ENCODE measurements around the gene NR3C2.

The NR3C2 gene

GRCh38 chr4:148373093-148373492, 69.1 kb downstream of the NR3C2 start:
- Histone ChIP-seq H3K27ac (no peak overlapping the region), H3K36me3 (ENCODE audit: insufficient read depth, low read length) (no peaks in the 10 kb centered on the region), H3K9ac (ENCODE audit: insufficient read length) (no peak overlapping the region), H3K9me3 (ENCODE audit: low read depth, low read length) (no peaks in the 10 kb centered on the region), H3K4me3 (no peak overlapping the region)
- TF ChIP-seq EZH2 (IDR thresholded peaks at IDR 0.05) = no peak
- TF ChIP-seq FOXP2 (optimal IDR thresholded peaks at IDR 0.05; ENCODE audit: control extremely low read depth, extremely low read length, insufficient read depth) = no peak
- no peak for TF ChIP-seq POLR2AphosphoS5 (IDR thresholded peaks at IDR 0.05; ENCODE audit: borderline replicate concordance, low read depth, low read length)
- no peak for DNase-seq (ENCODE audit: low read depth, low spot score)

GRCh38 chr4:148369919-148370318, 72.3 kb downstream of the NR3C2 start:
- no peaks in the 10 kb centered on the region for H3K9me3 ChIP-seq (ENCODE audit: low read depth, low read length)
- no peak for DNase-seq (ENCODE audit: low read depth, low spot score)
- H3K4me3 ChIP-seq = no peak overlapping the region
- no peaks in the 10 kb centered on the region for H3K36me3 ChIP-seq (ENCODE audit: insufficient read depth, low read length)
- TF ChIP-seq EZH2 (IDR thresholded peaks at IDR 0.05) = no peak
- TF ChIP-seq POLR2AphosphoS5 (IDR thresholded peaks at IDR 0.05; ENCODE audit: borderline replicate concordance, low read depth, low read length) = no peak
- TF ChIP-seq FOXP2 (optimal IDR thresholded peaks at IDR 0.05; ENCODE audit: control extremely low read depth, extremely low read length, insufficient read depth) = no peak
- no peak overlapping the region for H3K9ac ChIP-seq (ENCODE audit: insufficient read length)
- H3K27ac ChIP-seq = no peak overlapping the region

DNA sequence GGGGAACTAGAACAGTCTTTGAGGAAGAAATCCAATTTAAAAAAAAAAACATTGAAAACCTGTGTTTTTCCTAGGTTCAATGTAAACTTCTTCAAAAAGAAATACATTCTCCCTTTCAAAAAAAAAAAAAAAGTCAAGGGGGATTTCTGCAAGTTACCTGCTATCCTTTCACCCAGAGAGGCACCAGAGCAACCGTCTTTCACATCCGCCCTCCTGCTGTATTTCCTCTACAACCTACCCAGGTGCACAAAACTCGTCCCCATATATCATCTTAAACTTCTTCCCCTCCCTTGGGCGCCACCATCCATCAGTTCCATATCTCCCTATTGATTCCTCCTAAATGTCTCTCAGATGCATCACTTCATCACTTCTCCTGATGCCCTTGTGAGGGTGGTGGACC, 74.5 kb downstream of the NR3C2 start:
- Histone ChIP-seq H3K36me3 (ENCODE audit: insufficient read depth, low read length) (no peaks in the 10 kb centered on the region), H3K9me3 (ENCODE audit: low read depth, low read length) (no peaks in the 10 kb centered on the region), H3K4me3 (no peak overlapping the region), H3K27ac (no peak overlapping the region), H3K9ac (ENCODE audit: insufficient read length) (no peak overlapping the region)
- TF ChIP-seq POLR2AphosphoS5 (IDR thresholded peaks at IDR 0.05; ENCODE audit: borderline replicate concordance, low read depth, low read length) = no peak
- TF ChIP-seq EZH2 (IDR thresholded peaks at IDR 0.05) = no peak
- TF ChIP-seq FOXP2 (optimal IDR thresholded peaks at IDR 0.05; ENCODE audit: control extremely low read depth, extremely low read length, insufficient read depth) = no peak
- DNase-seq (ENCODE audit: low read depth, low spot score) = no peak

GRCh38 chr4:148366251-148366650, 76.0 kb downstream of the NR3C2 start:
- no peaks in the 10 kb centered on the region for H3K36me3 ChIP-seq (ENCODE audit: insufficient read depth, low read length)
- H3K4me3 ChIP-seq = no peak overlapping the region
- TF ChIP-seq EZH2 (IDR thresholded peaks at IDR 0.05) (no peak), FOXP2 (optimal IDR thresholded peaks at IDR 0.05; ENCODE audit: control extremely low read depth, extremely low read length, insufficient read depth) (no peak), POLR2AphosphoS5 (IDR thresholded peaks at IDR 0.05; ENCODE audit: borderline replicate concordance, low read depth, low read length) (no peak)
- no peak for DNase-seq (ENCODE audit: low read depth, low spot score)
- H3K9me3 ChIP-seq (ENCODE audit: low read depth, low read length) = no peaks in the 10 kb centered on the region
- no peak overlapping the region for H3K27ac ChIP-seq
- no peak overlapping the region for H3K9ac ChIP-seq (ENCODE audit: insufficient read length)

- H3K36me3 ChIP-seq (ENCODE audit: insufficient read depth, low read length) = no peaks in the 10 kb centered on the region
- H3K4me3 ChIP-seq = no peak overlapping the region
- no peak overlapping the region for H3K27ac ChIP-seq
- no peak for TF ChIP-seq FOXP2 (optimal IDR thresholded peaks at IDR 0.05; ENCODE audit: control extremely low read depth, extremely low read length, insufficient read depth)
- no peak for TF ChIP-seq POLR2AphosphoS5 (IDR thresholded peaks at IDR 0.05; ENCODE audit: borderline replicate concordance, low read depth, low read length)
- no peak for TF ChIP-seq EZH2 (IDR thresholded peaks at IDR 0.05)
- H3K9ac ChIP-seq (ENCODE audit: insufficient read length) = no peak overlapping the region
- no peak for DNase-seq (ENCODE audit: low read depth, low spot score)
- H3K9me3 ChIP-seq (ENCODE audit: low read depth, low read length) = no peaks in the 10 kb centered on the region
These were observed 77.7 kb downstream of the NR3C2 start for GRCh38 chr4:148364525-148364924.

- no peaks in the 10 kb centered on the region for H3K36me3 ChIP-seq (ENCODE audit: insufficient read depth, low read length)
- no peak overlapping the region for H3K9ac ChIP-seq (ENCODE audit: insufficient read length)
- no peak for DNase-seq (ENCODE audit: low read depth, low spot score)
- no peak overlapping the region for H3K27ac ChIP-seq
- H3K4me3 ChIP-seq = no peak overlapping the region
- no peak for TF ChIP-seq POLR2AphosphoS5 (IDR thresholded peaks at IDR 0.05; ENCODE audit: borderline replicate concordance, low read depth, low read length)
- no peak for TF ChIP-seq FOXP2 (optimal IDR thresholded peaks at IDR 0.05; ENCODE audit: control extremely low read depth, extremely low read length, insufficient read depth)
- TF ChIP-seq EZH2 (IDR thresholded peaks at IDR 0.05) = no peak
- H3K9me3 ChIP-seq (ENCODE audit: low read depth, low read length) = no peaks in the 10 kb centered on the region
These were observed 82.4 kb downstream of the NR3C2 start for GRCh38 chr4:148359769-148360168.

DNA sequence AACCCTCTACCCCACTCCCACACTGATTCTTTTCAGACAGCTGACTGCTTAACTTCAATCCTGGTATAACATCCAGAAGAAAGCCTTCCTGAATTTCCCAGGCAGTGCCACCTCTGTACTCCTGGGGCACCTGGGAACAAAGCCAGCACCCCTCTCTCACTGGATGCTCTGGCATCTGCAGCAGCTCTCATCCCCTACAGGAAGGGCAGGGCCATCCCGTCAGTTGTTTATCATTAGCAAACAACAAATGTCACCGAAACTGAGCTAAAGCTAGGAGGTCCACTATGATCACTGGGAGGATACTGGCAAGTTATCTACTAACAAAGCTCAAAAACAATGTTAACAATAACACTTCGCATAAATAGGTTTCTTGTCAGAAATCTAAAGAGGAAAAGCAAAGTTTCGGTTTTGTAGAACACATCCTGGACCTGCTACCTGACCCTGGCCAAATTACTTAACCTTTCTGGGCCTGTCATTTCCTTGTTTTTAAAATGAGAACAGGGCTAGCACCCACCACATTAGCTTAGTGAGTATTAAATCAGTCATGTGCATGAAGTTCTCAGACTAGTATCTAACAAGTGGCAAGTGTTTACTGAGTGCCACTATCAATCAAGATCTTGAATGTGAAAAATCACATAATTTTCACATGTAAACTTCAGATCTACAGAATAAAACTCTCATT, 86.6 kb downstream of the NR3C2 start:
- TF ChIP-seq EZH2 (IDR thresholded peaks at IDR 0.05) (no peak), POLR2AphosphoS5 (IDR thresholded peaks at IDR 0.05; ENCODE audit: borderline replicate concordance, low read depth, low read length) (no peak), FOXP2 (optimal IDR thresholded peaks at IDR 0.05; ENCODE audit: control extremely low read depth, extremely low read length, insufficient read depth) (no peak)
- Histone ChIP-seq H3K9me3 (ENCODE audit: low read depth, low read length) (no peaks in the 10 kb centered on the region), H3K4me3 (no peak overlapping the region), H3K36me3 (ENCODE audit: insufficient read depth, low read length) (no peaks in the 10 kb centered on the region), H3K27ac (no peak overlapping the region), H3K9ac (ENCODE audit: insufficient read length) (no peak overlapping the region)
- DNase-seq (ENCODE audit: low read depth, low spot score) = no peak

DNA sequence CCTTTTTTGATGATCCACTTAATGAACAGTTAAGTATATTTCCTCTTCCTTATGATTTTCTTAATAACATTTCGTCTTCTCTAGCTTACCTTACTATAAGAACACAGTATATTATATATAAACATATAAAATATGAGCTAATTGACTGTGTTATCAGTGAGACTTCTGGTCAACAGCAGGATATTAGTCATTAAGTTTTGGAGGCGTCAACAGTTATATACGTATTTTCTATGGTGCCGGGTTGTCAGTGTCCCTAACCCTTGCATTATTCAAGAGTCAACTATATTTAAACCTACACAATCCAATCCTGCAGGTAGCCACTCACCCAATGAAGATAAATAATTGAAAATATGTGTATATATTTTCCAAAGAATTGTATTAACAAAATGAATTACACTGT, 88.0 kb downstream of the NR3C2 start:
- Histone ChIP-seq H3K4me3 (no peak overlapping the region), H3K36me3 (ENCODE audit: insufficient read depth, low read length) (no peaks in the 10 kb centered on the region), H3K27ac (no peak overlapping the region), H3K9ac (ENCODE audit: insufficient read length) (no peak overlapping the region), H3K9me3 (ENCODE audit: low read depth, low read length) (no peaks in the 10 kb centered on the region)
- no peak for DNase-seq (ENCODE audit: low read depth, low spot score)
- TF ChIP-seq FOXP2 (optimal IDR thresholded peaks at IDR 0.05; ENCODE audit: control extremely low read depth, extremely low read length, insufficient read depth) (no peak), POLR2AphosphoS5 (IDR thresholded peaks at IDR 0.05; ENCODE audit: borderline replicate concordance, low read depth, low read length) (no peak), EZH2 (IDR thresholded peaks at IDR 0.05) (no peak)

GRCh38 chr4:148353571-148353970, 88.6 kb downstream of the NR3C2 start:
- Histone ChIP-seq H3K36me3 (ENCODE audit: insufficient read depth, low read length) (no peaks in the 10 kb centered on the region), H3K9ac (ENCODE audit: insufficient read length) (no peak overlapping the region), H3K27ac (no peak overlapping the region), H3K4me3 (no peak overlapping the region), H3K9me3 (ENCODE audit: low read depth, low read length) (no peaks in the 10 kb centered on the region)
- TF ChIP-seq EZH2 (IDR thresholded peaks at IDR 0.05) (no peak), POLR2AphosphoS5 (IDR thresholded peaks at IDR 0.05; ENCODE audit: borderline replicate concordance, low read depth, low read length) (no peak), FOXP2 (optimal IDR thresholded peaks at IDR 0.05; ENCODE audit: control extremely low read depth, extremely low read length, insufficient read depth) (no peak)
- DNase-seq (ENCODE audit: low read depth, low spot score) = no peak
